ENCODE measurements around the gene ITGAL.
"Not testable (repeated sequence)": the region's sequence is repeated elsewhere in the genome, so short reads cannot be mapped to it uniquely, and the experiment has no call there.

Gene ITGAL

DNA sequence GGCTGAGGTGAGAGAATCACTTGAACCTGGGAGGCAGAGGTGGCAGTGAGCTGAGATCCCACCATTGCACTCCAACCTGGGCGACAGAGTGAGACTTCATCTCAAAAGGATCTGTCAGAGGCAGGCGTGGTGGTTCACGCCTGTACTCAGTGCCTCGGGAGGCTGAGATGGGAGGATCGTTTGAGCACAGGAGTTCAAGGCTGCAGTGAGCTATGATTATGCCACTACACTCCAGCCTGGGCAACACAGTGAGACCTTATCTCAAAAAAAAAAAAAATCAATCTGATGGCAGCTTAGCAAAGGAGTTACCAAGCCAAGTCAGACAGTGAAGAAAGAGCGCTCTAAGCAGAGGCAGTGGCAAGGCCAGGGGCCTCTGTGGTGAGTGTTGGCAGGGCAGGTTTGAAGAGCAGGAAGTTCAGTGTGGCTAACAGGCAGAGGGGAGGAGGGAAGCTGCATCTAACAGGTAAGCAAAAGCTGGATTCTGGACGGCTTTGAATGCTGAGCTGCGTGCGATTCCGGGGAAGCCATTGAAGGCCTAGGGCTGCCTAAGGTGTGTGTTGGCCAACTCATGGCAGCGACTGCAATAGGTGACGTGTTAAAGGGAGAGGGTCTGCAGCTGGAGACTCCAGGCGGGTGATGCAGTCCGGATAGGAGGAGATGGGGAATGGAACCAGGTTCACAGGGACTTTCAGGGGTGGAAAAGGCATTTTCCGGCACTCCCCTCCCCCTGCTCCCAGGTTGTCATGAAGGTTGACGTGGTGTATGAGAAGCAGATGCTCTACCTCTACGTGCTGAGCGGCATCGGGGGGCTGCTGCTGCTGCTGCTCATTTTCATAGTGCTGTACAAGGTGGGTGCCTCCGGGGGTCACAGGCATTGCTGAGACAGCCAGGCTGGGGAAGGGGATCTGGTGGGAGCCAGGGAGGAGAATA, 46.8 kb downstream of the ITGAL start:
- no peak for TF ChIP-seq ZFX (IDR thresholded peaks at IDR 0.05)
- TF ChIP-seq, protein P1, sequence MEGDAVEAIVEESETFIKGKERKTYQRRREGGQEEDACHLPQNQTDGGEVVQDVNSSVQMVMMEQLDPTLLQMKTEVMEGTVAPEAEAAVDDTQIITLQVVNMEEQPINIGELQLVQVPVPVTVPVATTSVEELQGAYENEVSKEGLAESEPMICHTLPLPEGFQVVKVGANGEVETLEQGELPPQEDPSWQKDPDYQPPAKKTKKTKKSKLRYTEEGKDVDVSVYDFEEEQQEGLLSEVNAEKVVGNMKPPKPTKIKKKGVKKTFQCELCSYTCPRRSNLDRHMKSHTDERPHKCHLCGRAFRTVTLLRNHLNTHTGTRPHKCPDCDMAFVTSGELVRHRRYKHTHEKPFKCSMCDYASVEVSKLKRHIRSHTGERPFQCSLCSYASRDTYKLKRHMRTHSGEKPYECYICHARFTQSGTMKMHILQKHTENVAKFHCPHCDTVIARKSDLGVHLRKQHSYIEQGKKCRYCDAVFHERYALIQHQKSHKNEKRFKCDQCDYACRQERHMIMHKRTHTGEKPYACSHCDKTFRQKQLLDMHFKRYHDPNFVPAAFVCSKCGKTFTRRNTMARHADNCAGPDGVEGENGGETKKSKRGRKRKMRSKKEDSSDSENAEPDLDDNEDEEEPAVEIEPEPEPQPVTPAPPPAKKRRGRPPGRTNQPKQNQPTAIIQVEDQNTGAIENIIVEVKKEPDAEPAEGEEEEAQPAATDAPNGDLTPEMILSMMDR (conservative IDR thresholded peaks at IDR 0.05), result no peak
- no peak overlapping the region for H3K27ac ChIP-seq

DNA sequence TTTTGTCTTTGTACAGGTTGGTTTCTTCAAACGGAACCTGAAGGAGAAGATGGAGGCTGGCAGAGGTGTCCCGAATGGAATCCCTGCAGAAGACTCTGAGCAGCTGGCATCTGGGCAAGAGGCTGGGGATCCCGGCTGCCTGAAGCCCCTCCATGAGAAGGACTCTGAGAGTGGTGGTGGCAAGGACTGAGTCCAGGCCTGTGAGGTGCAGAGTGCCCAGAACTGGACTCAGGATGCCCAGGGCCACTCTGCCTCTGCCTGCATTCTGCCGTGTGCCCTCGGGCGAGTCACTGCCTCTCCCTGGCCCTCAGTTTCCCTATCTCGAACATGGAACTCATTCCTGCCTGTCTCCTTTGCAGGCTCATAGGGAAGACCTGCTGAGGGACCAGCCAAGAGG, 48.9 kb downstream of the ITGAL start:
- no peak overlapping the region for H3K27ac ChIP-seq
- TF ChIP-seq, protein P1 (conservative IDR thresholded peaks at IDR 0.05), result no peak
- TF ChIP-seq ZFX (IDR thresholded peaks at IDR 0.05), result no peak

DNA sequence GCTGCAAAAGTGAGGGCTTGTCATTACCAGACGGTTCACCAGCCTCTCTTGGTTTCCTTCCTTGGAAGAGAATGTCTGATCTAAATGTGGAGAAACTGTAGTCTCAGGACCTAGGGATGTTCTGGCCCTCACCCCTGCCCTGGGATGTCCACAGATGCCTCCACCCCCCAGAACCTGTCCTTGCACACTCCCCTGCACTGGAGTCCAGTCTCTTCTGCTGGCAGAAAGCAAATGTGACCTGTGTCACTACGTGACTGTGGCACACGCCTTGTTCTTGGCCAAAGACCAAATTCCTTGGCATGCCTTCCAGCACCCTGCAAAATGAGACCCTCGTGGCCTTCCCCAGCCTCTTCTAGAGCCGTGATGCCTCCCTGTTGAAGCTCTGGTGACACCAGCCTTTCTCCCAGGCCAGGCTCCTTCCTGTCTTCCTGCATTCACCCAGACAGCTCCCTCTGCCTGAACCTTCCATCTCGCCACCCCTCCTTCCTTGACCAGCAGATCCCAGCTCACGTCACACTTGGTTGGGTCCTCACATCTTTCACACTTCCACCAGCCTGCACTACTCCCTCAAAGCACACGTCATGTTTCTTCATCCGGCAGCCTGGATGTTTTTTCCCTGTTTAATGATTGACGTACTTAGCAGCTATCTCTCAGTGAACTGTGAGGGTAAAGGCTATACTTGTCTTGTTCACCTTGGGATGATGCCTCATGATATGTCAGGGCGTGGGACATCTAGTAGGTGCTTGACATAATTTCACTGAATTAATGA, 49.5 kb downstream of the ITGAL start:
- no peak for TF ChIP-seq ZFX (IDR thresholded peaks at IDR 0.05)
- TF ChIP-seq, protein P1 (conservative IDR thresholded peaks at IDR 0.05), result no peak
- H3K27ac ChIP-seq, result no peak overlapping the region

DNA sequence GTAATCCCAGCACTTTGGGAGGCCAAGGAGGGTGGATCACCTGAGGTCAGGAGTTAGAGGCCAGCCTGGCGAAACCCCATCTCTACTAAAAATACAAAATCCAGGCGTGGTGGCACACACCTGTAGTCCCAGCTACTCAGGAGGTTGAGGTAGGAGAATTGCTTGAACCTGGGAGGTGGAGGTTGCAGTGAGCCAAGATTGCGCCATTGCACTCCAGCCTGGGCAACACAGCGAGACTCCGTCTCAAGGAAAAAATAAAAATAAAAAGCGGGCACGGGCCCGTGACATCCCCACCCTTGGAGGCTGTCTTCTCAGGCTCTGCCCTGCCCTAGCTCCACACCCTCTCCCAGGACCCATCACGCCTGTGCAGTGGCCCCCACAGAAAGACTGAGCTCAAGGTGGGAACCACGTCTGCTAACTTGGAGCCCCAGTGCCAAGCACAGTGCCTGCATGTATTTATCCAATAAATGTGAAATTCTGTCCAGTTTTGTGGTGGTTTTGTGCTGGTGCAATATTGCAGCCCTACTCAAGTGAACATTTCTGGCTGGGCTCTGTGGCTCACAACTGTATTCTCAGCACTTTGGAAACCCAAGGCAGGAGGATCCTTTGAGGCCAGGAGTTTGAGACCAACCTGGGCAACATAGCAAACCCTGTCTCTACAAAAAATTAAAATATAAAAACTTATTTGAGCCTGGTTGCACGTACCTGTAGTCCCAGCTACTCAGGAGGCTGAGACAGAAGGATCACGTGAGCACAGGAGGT, 50.3 kb downstream of the ITGAL start:
- not testable (repeated sequence) for H3K27ac ChIP-seq

DNA sequence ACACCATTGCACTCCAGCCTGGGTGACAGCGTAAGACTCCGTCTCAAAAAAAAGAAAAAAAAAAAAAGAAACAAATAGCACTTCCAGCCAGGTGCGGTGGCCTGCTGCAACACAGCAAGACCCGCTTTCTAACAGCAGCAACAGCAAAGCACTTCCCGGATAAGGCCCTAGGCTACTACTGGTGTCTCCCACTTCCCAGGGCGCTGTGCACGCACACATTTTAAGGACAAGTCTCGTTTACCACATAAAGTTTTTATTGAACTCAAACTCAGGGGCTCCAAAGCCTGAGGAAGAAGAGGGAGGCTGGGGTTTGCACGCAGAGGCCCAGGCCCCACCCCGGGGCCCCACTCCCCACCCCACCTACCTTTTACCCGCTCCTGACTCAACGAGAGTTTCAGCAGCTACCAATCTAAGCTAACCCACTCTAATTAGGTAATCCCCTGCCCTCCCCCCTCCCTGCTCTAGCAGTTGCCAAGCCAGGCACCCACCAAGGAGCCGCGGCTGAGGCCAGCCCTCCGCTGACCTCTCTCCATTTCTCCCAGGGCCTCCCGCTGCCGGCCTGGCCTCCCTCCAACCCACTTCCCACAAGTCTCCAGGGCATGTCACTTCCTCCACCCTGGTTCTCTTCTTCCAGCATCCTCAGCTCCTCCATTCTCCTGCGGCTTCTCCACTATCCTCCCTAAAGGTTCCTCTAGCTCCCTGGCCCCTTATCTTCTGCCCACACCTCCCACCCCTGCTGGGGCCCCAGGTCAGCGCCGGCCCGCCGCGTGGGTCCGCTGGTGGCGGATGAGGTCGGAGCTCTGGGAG, 51.4 kb downstream of the ITGAL start:
- TF ChIP-seq ZFX (IDR thresholded peaks at IDR 0.05), result no peak
- TF ChIP-seq, protein P1 (conservative IDR thresholded peaks at IDR 0.05), result no peak
- no peak overlapping the region for H3K27ac ChIP-seq

DNA sequence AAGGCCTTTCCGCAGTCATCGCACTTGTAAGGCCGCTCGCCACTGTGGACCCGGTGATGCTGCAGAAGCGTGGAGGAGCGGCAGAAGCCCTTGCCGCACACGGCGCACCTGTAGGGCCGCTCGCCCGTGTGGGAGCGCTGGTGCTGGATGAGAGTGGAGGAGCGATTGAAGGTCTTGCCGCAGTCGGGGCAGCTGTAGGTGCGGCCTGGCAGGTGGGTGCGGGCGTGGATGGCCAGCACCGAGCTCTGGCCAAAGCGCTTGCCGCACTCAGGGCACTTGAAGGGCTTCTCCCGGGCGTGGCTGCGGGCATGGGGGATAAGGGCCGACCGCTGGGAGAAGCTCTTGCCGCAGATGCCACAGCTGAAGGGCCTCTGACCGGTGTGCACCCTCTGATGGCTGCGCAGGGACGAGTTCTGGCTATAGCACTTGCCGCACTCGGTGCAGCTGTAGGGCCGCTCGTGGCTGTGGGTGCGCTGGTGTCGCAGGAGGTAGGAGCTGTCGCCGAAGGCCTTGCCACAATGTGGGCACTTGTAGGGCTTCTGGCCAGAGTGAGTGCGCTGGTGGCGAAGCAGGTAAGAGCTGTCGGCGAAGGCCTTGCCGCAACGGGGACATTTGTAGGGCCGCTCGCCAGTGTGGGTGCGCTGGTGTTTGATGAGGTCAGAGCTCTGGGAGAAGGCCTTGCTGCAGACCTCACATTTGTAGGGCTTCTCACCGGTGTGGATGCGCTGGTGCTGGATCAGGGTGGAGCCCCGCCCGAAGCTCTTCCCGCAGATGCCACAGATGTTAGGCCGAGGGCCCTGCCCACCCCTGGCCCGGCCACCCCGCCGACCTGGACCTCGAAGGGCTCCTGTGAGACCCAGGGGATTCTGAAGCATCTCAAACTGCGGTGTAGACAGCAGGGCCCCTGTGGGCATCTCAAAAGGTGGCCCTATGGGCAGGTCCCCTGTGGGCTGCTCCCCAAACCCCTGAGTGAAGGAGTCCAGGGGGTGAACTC, 52.3 kb downstream of the ITGAL start:
- no peak overlapping the region for H3K27ac ChIP-seq
- no peak for TF ChIP-seq ZFX (IDR thresholded peaks at IDR 0.05)
- TF ChIP-seq, protein P1 (conservative IDR thresholded peaks at IDR 0.05), result no peak
